ENCODE measurements around the gene BCAN. TPM values are rescaled to one million over a fixed set of nuclear protein-coding genes. Genes with fewer than 3 reads are reported as not detected.

Gene BCAN
- total RNA-seq (2021; fragmentation: NEBNext Ultra II Directional; extraction: Animal tissue kit (Norgen Biotek cat#: 25700)): not detected
- long read RNA-seq: 0 reads

- Mint-ChIP-seq H3K4me1 (ENCODE audit: low read depth) (peaks cover 7% of the 10 kb centered on the region; the same call in 1 of the 2 replicates), H3K27me3 (ENCODE audit: insufficient read depth) (peaks cover 68% of the 10 kb centered on the region)
Measured at GRCh38 chr1:156641761-156642264, at the start of gene BCAN. TSS of gene BCAN (plus strand) at chr1:156642117. CDS start at chr1:156646055, 3,938 bp downstream.

GRCh38 chr1:156592158-156592909, 49.6 kb upstream of the BCAN start:
- peak overlapping the region; percentile 48 for H3K27ac Mint-ChIP-seq
- peaks cover 11% of the 10 kb centered on the region; the same call in 1 of the 2 replicates for H3K36me3 Mint-ChIP-seq (ENCODE audit: low read depth)
- peak overlapping the region; percentile 89 for H3K4me3 Mint-ChIP-seq
- TF ChIP-seq CTCF (IDR thresholded peaks at IDR 0.05): no peak
- no peaks in the 10 kb centered on the region; the same call in 1 of the 2 replicates for H3K27me3 Mint-ChIP-seq (ENCODE audit: insufficient read depth)
- no peak for DNase-seq
- H3K4me1 Mint-ChIP-seq (ENCODE audit: low read depth): peaks cover 16% of the 10 kb centered on the region
- H3K9me3 Mint-ChIP-seq: no peaks in the 10 kb centered on the region

More at GRCh38 chr1:156641761-156642264, at the start of gene BCAN:
- Mint-ChIP-seq H3K9me3 (no peaks in the 10 kb centered on the region), H3K27ac (no peak within 1 kb of the TSS), H3K4me3 (no peak within 1 kb of the TSS), H3K36me3 (ENCODE audit: low read depth) (no peaks in the 10 kb centered on the region)
- TF ChIP-seq CTCF (IDR thresholded peaks at IDR 0.05): no peak
- DNase-seq: no peak

GRCh38 chr1:156592910-156593660, 48.8 kb upstream of the BCAN start:
- no peaks in the 10 kb centered on the region for H3K9me3 Mint-ChIP-seq
- H3K27me3 Mint-ChIP-seq (ENCODE audit: insufficient read depth): no peaks in the 10 kb centered on the region; the same call in 1 of the 2 replicates
- peaks cover 11% of the 10 kb centered on the region; the same call in 1 of the 2 replicates for H3K36me3 Mint-ChIP-seq (ENCODE audit: low read depth)
- H3K4me3 Mint-ChIP-seq: peak overlapping the region; percentile 89
- no peak for DNase-seq
- peak overlapping the region; percentile 48; the same call in 1 of the 2 replicates for H3K27ac Mint-ChIP-seq
- H3K4me1 Mint-ChIP-seq (ENCODE audit: low read depth): peaks cover 16% of the 10 kb centered on the region
- TF ChIP-seq CTCF (IDR thresholded peaks at IDR 0.05): no peak

- H3K36me3 Mint-ChIP-seq (ENCODE audit: low read depth): peaks cover 11% of the 10 kb centered on the region; the same call in 1 of the 2 replicates
- no peak overlapping the region for H3K27ac Mint-ChIP-seq
- peaks cover 16% of the 10 kb centered on the region for H3K4me1 Mint-ChIP-seq (ENCODE audit: low read depth)
- no peaks in the 10 kb centered on the region for H3K9me3 Mint-ChIP-seq
- H3K27me3 Mint-ChIP-seq (ENCODE audit: insufficient read depth): no peaks in the 10 kb centered on the region; the same call in none of the 2 replicates
- TF ChIP-seq CTCF (IDR thresholded peaks at IDR 0.05): no peak
- no peak overlapping the region for H3K4me3 Mint-ChIP-seq
- DNase-seq: no peak
Measured at GRCh38 chr1:156593661-156593989, 48.3 kb upstream of the BCAN start.

GRCh38 chr1:156594190-156594589, 47.7 kb upstream of the BCAN start:
- Mint-ChIP-seq H3K9me3 (no peaks in the 10 kb centered on the region), H3K27me3 (ENCODE audit: insufficient read depth) (no peaks in the 10 kb centered on the region; the same call in none of the 2 replicates), H3K4me1 (ENCODE audit: low read depth) (peaks cover 16% of the 10 kb centered on the region), H3K27ac (no peak overlapping the region), H3K4me3 (no peak overlapping the region), H3K36me3 (ENCODE audit: low read depth) (peaks cover 11% of the 10 kb centered on the region; the same call in 1 of the 2 replicates)
- no peak for DNase-seq
- TF ChIP-seq CTCF (IDR thresholded peaks at IDR 0.05): no peak
